Upper lobe of right lung (tissue), 1 donor: ENCODE results near the gene LCN6. TPM values are rescaled to one million over a fixed set of nuclear protein-coding genes. Genes with fewer than 3 reads are reported as not detected.

Experiments used
- ATAC-seq: fragments of 200-7000 bp; cut with Tn5 transposase; one replicate; pipeline ENCODE4 v1.9.1; 2020; ENCODE audit warnings: mild to moderate bottlenecking, moderate library complexity
- DNase-seq: peaks from one replicate; pipeline ENCODE4 v3.0.0-alpha.2; 2020
- H3K27ac ChIP-seq: fragments of 200-600 bp; one replicate; pipeline ENCODE4 v1.8.0; 2022
- H3K27me3 ChIP-seq: fragments of 200-600 bp; one replicate; pipeline ENCODE4 v1.8.0; 2022; ENCODE audit warnings: mild to moderate bottlenecking
- H3K36me3 ChIP-seq: fragments of 200-600 bp; one replicate; pipeline ENCODE4 v1.8.0; 2022
- H3K4me1 ChIP-seq: fragments of 200-600 bp; one replicate; pipeline ENCODE4 v1.8.0; 2022
- H3K4me3 ChIP-seq: fragments of 200-600 bp; one replicate; pipeline ENCODE4 v1.8.0; 2022; ENCODE audit warnings: mild to moderate bottlenecking
- H3K9me3 ChIP-seq: fragments of 200-600 bp; one replicate; pipeline ENCODE4 v1.8.0; 2022
- intact Hi-C: fragments of 100-400 bp; cut with DNase I; formaldehyde crosslinking; loops from one replicate; pipeline ENCODE4 v1.11.0; 2022
- total RNA-seq: library from RNA; stranded (reverse); fragmentation: NEBNext Ultra II Directional; extraction: Animal tissue kit (Norgen Biotek cat#: 25700); gene quantifications from one replicate; pipeline ENCODE4 v1.2.1, GENCODE V29; 2021
- TF ChIP-seq, protein P1 (sequence below): fragments of 200-600 bp; IDR thresholded peaks from one replicate; pipeline ENCODE4 v1.8.0; 2022; ENCODE audit warnings: antibody characterized with exemption
- donor health status: DM: no; HTN: yes; CAD: no; lungs with severe emphysema.

The LCN6 gene
- total RNA-seq, 1 donor from 2014 or later, result 21.5 TPM

DNA sequence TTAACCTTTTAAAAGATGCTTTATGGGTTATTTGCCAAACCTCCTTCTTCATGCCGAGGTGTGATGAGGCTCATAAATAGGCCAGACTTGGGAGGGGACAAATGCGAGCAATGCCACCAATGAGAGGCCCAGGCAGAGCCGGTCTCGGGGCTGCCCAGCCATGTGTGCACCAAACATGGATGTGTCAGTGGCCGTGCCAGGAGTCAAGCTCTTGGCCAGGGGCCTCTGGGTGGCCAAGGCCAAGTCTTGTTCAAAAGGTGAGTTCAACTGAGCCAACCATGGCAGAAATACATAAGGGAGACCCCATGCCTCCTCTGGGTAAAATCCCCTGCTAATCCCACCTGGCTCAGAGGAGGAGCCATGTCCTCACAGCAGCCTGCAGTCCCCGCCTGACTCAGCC is 26.9 kb upstream of the LCN6 start:
- Histone ChIP-seq H3K4me3 (no peak overlapping the region), H3K36me3 (no peaks in the 10 kb centered on the region), H3K27me3 (no peaks in the 10 kb centered on the region), H3K4me1 (no peaks in the 10 kb centered on the region), H3K27ac (no peak overlapping the region), H3K9me3 (no peaks in the 10 kb centered on the region)
- ATAC-seq, result no peak
- intact Hi-C loops, result no loop called here
- DNase-seq, result peak; percentile 46
- TF ChIP-seq, protein P1, sequence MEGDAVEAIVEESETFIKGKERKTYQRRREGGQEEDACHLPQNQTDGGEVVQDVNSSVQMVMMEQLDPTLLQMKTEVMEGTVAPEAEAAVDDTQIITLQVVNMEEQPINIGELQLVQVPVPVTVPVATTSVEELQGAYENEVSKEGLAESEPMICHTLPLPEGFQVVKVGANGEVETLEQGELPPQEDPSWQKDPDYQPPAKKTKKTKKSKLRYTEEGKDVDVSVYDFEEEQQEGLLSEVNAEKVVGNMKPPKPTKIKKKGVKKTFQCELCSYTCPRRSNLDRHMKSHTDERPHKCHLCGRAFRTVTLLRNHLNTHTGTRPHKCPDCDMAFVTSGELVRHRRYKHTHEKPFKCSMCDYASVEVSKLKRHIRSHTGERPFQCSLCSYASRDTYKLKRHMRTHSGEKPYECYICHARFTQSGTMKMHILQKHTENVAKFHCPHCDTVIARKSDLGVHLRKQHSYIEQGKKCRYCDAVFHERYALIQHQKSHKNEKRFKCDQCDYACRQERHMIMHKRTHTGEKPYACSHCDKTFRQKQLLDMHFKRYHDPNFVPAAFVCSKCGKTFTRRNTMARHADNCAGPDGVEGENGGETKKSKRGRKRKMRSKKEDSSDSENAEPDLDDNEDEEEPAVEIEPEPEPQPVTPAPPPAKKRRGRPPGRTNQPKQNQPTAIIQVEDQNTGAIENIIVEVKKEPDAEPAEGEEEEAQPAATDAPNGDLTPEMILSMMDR, result no peak

DNA sequence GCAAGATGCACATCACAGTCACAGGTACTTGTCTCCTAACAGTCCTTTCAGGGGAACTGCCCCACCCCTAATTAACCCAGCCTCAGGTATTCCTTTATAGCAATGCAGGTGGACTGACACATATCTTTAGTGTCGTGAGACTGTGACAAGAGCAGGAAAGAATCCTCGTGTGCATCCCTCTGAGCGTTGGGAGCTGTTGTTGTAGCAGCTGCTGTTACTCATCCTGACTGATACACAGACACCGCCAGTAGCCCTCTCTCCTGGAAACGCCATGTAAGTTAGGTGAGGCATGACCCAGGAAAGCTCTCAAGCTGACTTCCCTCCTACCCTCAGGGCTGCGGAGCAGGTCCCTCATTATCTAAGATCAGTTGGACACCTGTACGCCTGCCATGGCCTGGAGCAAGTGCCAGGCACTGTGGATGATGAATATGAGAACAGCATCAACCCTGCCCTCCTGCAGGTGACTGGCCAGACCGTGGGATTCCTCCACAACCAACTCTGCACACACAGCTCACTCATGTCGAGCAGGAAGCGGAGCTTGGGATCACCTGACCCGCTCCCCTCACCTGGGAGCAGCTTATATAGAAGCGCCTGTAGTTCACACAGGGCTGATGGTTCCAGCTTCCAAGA is 26.2 kb upstream of the LCN6 start:
- TF ChIP-seq, protein P1, result no peak
- intact Hi-C loops, result no loop called here
- DNase-seq, result peak; percentile 33
- H3K9me3 ChIP-seq, result no peaks in the 10 kb centered on the region
- no peak for ATAC-seq
- no peaks in the 10 kb centered on the region for H3K36me3 ChIP-seq
- no peak overlapping the region for H3K4me3 ChIP-seq
- H3K4me1 ChIP-seq, result no peaks in the 10 kb centered on the region
- no peak overlapping the region for H3K27ac ChIP-seq
- H3K27me3 ChIP-seq, result no peaks in the 10 kb centered on the region

DNA sequence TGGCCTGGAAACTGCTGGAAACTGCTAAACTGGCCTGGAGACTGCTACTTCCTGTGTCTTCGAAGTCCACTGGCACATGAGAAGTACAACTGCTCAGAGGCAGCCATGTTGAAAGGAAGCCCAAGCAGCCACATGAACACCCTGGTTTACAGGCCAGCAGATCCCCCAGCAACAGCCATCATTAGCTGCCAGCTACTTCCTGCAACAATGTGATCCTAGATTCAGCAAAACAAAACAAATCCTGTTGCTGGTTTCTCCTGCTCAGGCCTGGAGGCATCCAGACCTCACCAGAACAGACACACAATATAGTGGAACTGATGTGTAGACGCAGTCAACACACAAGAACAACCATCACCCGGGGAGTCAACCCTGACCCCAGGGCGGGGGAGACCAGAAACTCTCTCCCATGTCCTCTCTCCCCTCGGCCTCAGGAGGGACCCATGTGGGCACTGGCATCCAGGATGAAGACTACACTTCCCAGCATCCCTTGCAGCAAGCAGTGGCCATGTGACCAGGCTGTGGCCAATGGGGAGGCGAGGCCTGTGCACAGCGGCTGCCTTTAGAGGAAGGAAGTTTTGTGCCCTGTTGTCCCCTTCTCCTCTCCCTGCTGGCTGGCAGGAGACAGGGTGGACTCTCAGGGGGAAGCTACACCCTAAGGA is 25.2 kb upstream of the LCN6 start:
- H3K4me1 ChIP-seq, result no peaks in the 10 kb centered on the region
- no peak overlapping the region for H3K4me3 ChIP-seq
- ATAC-seq (peak; percentile 74), DNase-seq (peak; percentile 69)
- no peaks in the 10 kb centered on the region for H3K27me3 ChIP-seq
- H3K36me3 ChIP-seq, result no peaks in the 10 kb centered on the region
- no peaks in the 10 kb centered on the region for H3K9me3 ChIP-seq
- no peak overlapping the region for H3K27ac ChIP-seq
- TF ChIP-seq, protein P1, result no peak
- intact Hi-C loops, result no loop called here

DNA sequence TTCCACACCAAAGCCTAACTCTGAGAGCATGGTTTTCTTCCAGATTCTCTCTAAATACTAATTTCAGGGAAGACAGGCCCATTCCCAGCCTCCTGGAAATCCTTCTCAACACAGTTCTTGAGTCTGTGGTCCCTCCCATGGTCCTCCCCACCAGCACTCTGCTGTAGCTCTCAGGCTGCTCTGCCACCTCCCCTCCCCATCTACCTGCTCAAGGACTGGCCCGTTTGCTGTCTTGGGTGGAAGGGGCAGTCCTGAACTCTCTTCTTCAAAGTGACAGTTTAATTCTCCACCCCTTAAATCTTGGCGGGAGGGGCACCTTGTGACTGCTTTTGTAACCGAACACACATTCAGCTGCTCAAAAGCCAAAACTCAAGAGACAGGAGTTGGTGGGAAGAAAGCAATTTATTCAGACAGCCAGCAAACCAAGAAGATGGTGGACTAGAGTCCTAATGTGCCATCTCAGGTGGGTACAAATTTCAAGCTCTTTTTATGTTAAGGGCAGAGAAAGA is 23.6 kb upstream of the LCN6 start:
- DNase-seq, result peak; percentile 33
- no peak for ATAC-seq
- H3K4me1 ChIP-seq, result no peaks in the 10 kb centered on the region
- H3K36me3 ChIP-seq, result no peaks in the 10 kb centered on the region
- no peak overlapping the region for H3K4me3 ChIP-seq
- H3K27me3 ChIP-seq, result no peaks in the 10 kb centered on the region
- intact Hi-C loops, result no loop called here
- TF ChIP-seq, protein P1, result no peak
- no peaks in the 10 kb centered on the region for H3K9me3 ChIP-seq
- H3K27ac ChIP-seq, result no peak overlapping the region

DNA sequence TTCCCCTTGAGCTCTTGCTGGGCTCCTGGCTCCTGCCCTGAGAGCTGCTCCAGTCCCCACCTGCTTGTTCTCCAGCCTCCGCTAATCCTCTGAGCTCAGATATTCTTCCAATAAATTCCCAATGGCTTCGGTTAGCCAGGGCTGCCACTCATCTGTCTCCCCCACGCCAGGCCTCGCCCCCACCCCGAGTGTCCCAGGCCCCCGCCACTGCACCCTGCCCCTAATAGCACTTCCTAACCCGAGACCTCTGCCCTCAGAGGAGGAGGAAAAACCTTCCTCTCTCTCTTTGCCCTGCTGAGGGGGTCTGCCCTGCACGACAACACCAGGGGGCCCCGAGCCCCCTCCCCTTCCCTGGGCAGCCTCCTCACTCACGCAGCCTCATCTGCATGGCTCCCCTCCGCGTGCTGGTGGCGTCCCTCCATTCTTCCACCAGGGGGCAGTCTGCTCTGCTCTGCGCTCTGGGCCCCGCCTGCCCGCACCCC is 21.4 kb upstream of the LCN6 start:
- Histone ChIP-seq H3K27ac (no peak overlapping the region), H3K36me3 (no peaks in the 10 kb centered on the region), H3K4me3 (no peak overlapping the region), H3K9me3 (no peaks in the 10 kb centered on the region), H3K4me1 (no peaks in the 10 kb centered on the region), H3K27me3 (no peaks in the 10 kb centered on the region)
- DNase-seq (peak; percentile 73), ATAC-seq (peak; percentile 81)
- TF ChIP-seq, protein P1, result peak; percentile 46
- intact Hi-C loops, result no loop called here
